Stomach smooth muscle (tissue), 2 donors: Measurements from ENCODE around the gene LAMC3.

Experiments used
- H3K27ac ChIP-seq: one replicate; pipeline ENCODE4 v1.7.0; 2013; ENCODE audit warnings: mild to moderate bottlenecking, low read length, inconsistent platforms
- H3K27me3 ChIP-seq, 2 donors: one replicate each; pipeline ENCODE4 v1.7.0; 2013; ENCODE audit warnings: low read length in 2 of 2; ENCODE audit not compliant: insufficient read depth in 2 of 2, control insufficient read depth in 1 of 2
- H3K36me3 ChIP-seq, 2 donors: one replicate each; pipeline ENCODE4 v1.7.0; 2013; ENCODE audit warnings: low read length in 2 of 2; ENCODE audit not compliant: control insufficient read depth in 2 of 2, insufficient read depth in 2 of 2
- H3K4me1 ChIP-seq: one replicate; pipeline ENCODE4 v1.7.0; 2013; ENCODE audit warnings: low read length; ENCODE audit not compliant: control insufficient read depth, insufficient read depth
- H3K4me3 ChIP-seq, 2 donors: one replicate each; pipeline ENCODE4 v1.7.0; 2013; ENCODE audit warnings: low read length in 2 of 2
- H3K9ac ChIP-seq, 2 donors: one replicate each; pipeline ENCODE4 v1.7.0; 2013; ENCODE audit warnings: low read length in 2 of 2, mild to moderate bottlenecking in 1 of 2
- H3K9me3 ChIP-seq, 2 donors: one replicate each; pipeline ENCODE4 v1.7.0; 2013; ENCODE audit warnings: low read length in 2 of 2; ENCODE audit not compliant: control insufficient read depth in 2 of 2
- donor health status: healthy.
- donor health status: Pancreatic carcinoma.

LAMC3 gene

GRCh38 chr9:130992682-130993032 lies 16.3 kb upstream of the LAMC3 start:
- no peak overlapping the region for H3K4me3 ChIP-seq
- no peak overlapping the region for H3K9ac ChIP-seq
- no peaks in the 10 kb centered on the region for H3K36me3 ChIP-seq
- no peaks in the 10 kb centered on the region for H3K9me3 ChIP-seq
- no peaks in the 10 kb centered on the region for H3K4me1 ChIP-seq
- H3K27me3 ChIP-seq: peaks cover 3 to 16% of the 10 kb centered on the region in 2 donors
- no peak overlapping the region for H3K27ac ChIP-seq

DNA sequence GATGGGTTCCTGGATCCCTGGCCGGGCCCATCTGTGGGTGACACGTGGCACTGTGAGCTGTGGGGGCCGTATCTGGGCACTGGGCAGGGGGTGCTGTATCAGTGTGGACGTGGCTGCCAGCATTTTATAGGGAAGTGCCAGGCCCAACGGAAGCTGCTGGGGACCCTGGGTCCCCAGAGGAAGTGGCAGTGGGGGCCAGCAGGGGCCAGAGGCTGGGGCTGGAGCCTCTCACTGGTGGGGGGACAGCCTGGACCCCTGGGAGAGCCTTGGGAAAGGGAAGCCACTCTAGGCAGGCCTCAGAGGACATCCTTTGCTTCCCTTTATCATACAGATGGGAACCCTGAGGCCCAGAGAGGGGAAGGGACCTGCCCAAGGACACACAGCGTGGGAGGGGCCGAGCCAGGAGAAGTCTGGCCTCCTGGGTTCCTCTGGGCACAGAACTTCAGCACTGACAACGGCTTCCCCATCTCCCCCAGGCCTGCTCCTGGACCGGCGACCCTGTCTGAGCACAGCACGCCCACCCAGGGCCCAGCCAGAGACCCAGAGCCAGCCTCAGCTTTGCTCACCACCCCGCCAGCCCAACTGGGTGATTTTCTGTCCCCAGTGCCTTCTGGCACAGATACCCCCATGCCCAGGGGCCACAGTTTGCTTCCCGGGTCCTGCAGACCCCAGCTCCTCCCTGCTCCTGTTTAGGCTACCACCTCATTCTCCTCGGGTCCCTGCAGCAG lies 15.5 kb upstream of the LAMC3 start:
- Histone ChIP-seq H3K27ac (no peak overlapping the region), H3K36me3 (no peaks in the 10 kb centered on the region), H3K9ac (no peak overlapping the region), H3K27me3 (peaks cover 8 to 16% of the 10 kb centered on the region in 2 donors), H3K4me3 (no peak overlapping the region), H3K4me1 (no peaks in the 10 kb centered on the region), H3K9me3 (no peaks in the 10 kb centered on the region)

- Histone ChIP-seq H3K4me3 (no peak overlapping the region), H3K27me3 (peaks cover 14 to 22% of the 10 kb centered on the region in 2 donors), H3K36me3 (no peaks in the 10 kb centered on the region), H3K27ac (no peak overlapping the region), H3K4me1 (no peaks in the 10 kb centered on the region), H3K9ac (no peak overlapping the region), H3K9me3 (no peaks in the 10 kb centered on the region)
These were observed 14.6 kb upstream of the LAMC3 start for GRCh38 chr9:130994135-130995085.

DNA sequence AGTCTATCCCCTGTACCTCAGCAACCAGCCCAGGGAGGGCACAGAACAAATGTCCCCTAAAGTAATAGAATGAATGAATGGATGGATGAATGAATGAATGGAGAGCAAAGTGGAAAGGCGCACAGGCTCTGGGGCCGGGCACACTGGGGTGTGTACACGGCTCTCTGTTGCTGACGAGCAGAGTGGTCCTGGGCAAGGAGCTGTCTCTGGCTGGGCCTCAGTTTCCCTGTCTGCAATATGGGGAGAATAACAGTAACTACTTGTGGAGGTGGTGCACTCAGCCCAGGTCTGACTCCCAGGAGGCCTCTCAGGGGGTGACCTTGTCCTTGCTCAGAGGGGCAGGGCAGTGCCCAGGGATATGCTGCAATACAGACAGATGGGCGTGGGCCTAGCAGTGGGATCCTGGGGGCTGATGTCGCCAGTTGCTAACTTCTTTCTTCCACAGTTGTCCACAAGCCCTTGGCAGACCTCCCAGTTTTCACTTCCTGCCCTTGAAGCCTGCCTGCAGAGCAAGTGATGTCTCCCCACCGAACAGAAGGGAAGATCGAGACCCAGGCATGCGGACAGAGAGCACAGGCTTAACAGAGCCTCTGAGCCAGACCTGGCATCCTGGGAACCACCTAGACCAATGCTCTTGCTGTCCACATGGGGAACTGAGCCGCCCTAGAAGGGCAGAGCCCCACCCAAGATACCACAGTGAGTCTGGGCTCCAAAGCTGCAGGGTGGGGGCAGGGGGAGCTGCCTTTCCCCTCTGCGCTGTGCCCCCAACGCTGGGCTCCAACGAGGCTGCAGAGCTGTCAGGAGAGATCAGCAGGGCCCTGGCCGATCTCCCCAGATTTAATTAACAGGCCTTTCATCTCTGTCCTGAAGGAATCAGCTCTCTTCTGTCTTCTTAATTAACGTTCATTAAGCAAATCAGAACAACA lies 13.6 kb upstream of the LAMC3 start:
- Histone ChIP-seq H3K27me3 (peaks cover 20 to 25% of the 10 kb centered on the region in 2 donors), H3K4me3 (no peak overlapping the region)

DNA sequence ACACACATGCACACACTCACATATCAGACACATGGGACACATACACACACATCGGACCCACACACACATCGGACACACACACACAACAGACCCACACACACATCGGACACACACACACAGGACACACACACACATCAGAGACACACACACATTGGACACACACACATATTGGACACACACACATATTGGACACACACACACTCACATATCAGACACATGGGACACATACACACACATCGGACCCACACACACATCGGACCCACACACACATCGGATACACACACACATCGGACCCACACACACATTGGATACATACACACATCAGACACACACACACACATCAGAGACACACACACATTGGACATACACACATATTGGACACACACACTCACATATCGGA lies 12.8 kb upstream of the LAMC3 start:
- H3K4me1 ChIP-seq: no peaks in the 10 kb centered on the region
- H3K36me3 ChIP-seq: no peaks in the 10 kb centered on the region
- H3K27ac ChIP-seq: no peak overlapping the region
- no peak overlapping the region for H3K4me3 ChIP-seq
- no peak overlapping the region for H3K9ac ChIP-seq
- no peaks in the 10 kb centered on the region for H3K9me3 ChIP-seq
- H3K27me3 ChIP-seq: peaks cover 23 to 31% of the 10 kb centered on the region in 2 donors

More for the DNA sequence above, 13.6 kb upstream of the LAMC3 start:
- Histone ChIP-seq H3K36me3 (no peaks in the 10 kb centered on the region), H3K9me3 (no peaks in the 10 kb centered on the region), H3K27ac (no peak overlapping the region), H3K9ac (no peak overlapping the region), H3K4me1 (no peaks in the 10 kb centered on the region)

GRCh38 chr9:130996676-130997394 lies 12.1 kb upstream of the LAMC3 start:
- Histone ChIP-seq H3K4me3 (no peak overlapping the region), H3K9me3 (no peaks in the 10 kb centered on the region), H3K9ac (no peak overlapping the region), H3K27ac (no peak overlapping the region), H3K36me3 (no peaks in the 10 kb centered on the region), H3K27me3 (peaks cover 23 to 34% of the 10 kb centered on the region in 2 donors), H3K4me1 (no peaks in the 10 kb centered on the region)

DNA sequence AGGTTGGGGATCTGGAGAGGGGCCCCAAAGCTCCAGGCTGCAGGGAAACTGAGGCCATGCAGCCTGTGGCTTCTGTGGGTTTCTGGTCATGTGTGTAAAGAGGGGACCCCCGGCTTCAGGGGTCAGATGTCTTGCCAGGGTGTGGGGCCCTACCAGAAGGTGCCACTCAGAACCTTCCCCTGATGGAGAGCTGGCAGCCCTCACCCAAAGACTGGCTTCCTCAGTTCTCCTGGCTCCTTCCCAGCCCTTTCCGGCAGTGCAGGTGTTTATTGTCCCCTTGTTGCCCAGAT lies 11.6 kb upstream of the LAMC3 start:
- Histone ChIP-seq H3K9ac (no peak overlapping the region), H3K36me3 (no peaks in the 10 kb centered on the region), H3K4me1 (no peaks in the 10 kb centered on the region), H3K9me3 (no peaks in the 10 kb centered on the region), H3K27ac (no peak overlapping the region), H3K4me3 (no peak overlapping the region), H3K27me3 (peaks cover 23 to 35% of the 10 kb centered on the region in 2 donors)

DNA sequence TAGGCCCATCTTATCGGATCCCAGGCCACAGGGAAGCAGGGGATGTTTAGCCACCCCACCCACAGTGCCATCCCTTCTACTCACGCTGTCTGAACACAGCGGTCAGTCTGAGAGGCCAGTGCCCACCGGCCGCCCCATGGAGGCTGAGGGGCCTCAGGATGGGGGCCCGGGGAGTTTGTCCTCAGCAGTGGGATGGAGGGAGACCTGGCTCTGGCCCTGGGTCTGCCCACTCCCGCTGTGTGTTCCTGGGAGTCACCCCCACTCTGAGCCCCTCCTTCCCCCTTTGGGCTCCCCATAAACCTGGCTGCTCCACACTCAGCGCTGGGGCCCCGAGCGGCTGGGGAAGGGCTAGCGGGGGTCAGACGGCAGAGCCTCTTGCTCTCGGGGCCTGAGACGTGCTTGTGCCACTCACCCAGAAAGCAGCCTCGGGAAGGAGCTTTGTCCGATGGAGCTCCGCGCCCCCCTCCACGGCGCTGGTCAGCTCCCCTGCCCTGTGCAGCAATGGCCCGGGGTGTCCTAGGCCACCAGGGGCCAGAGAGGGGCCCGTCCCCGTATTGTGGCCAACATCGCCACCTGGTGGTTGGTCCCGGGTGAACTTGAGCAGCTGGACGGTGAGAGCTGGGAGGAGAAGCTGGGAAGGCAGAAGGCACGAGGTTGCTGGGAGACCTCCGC lies 10.9 kb upstream of the LAMC3 start:
- Histone ChIP-seq H3K27me3 (peaks cover 23 to 32% of the 10 kb centered on the region in 2 donors), H3K27ac (no peak overlapping the region), H3K4me3 (no peak overlapping the region), H3K4me1 (no peaks in the 10 kb centered on the region), H3K9ac (no peak overlapping the region), H3K36me3 (no peaks in the 10 kb centered on the region), H3K9me3 (no peaks in the 10 kb centered on the region)

DNA sequence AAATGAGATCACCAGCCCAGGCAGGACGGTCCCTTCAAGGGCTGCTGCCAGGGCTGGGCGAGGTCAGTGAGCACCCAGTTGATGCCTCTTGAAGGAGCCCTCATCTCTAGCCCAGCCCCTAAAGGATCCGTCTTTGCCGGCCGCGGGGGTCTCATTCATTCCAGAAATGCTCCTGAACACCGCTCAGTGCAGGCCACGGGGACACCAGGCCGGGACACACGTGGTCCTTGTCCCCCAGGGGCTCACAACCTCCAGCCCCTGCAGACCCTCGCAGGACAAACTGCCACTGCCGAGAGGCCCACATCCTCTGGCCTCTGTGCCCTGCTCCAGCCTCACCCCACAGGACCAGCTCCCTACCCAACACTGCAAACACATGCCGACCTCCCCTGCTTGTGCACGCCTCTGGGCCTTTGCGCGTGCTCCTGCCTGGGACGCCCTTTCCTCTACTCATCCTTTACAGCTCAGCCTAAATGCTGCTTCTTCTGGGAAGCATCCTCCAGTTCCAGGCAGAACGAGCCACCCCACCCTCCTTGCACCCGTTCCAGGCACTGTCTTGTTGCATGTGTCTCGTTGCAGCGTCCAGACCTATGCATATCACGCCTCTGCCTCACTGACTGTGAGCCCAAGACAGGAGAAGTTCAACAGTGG lies 10.3 kb upstream of the LAMC3 start:
- Histone ChIP-seq H3K9ac (no peak overlapping the region), H3K9me3 (no peaks in the 10 kb centered on the region), H3K4me1 (no peaks in the 10 kb centered on the region), H3K4me3 (no peak overlapping the region), H3K27me3 (peaks cover 23 to 32% of the 10 kb centered on the region in 2 donors), H3K36me3 (no peaks in the 10 kb centered on the region), H3K27ac (no peak overlapping the region)
